Measurements from ENCODE around the gene NECTIN1.
"Not testable (repeated sequence)": the region's sequence is repeated elsewhere in the genome, so short reads cannot be mapped to it uniquely, and the experiment has no call there.

The NECTIN1 gene

GRCh38 chr11:119608781-119609180, 120.2 kb downstream of the NECTIN1 start:
- H3K4me3 ChIP-seq (ENCODE audit: low read length) = no peak overlapping the region
- TF ChIP-seq, protein P1, sequence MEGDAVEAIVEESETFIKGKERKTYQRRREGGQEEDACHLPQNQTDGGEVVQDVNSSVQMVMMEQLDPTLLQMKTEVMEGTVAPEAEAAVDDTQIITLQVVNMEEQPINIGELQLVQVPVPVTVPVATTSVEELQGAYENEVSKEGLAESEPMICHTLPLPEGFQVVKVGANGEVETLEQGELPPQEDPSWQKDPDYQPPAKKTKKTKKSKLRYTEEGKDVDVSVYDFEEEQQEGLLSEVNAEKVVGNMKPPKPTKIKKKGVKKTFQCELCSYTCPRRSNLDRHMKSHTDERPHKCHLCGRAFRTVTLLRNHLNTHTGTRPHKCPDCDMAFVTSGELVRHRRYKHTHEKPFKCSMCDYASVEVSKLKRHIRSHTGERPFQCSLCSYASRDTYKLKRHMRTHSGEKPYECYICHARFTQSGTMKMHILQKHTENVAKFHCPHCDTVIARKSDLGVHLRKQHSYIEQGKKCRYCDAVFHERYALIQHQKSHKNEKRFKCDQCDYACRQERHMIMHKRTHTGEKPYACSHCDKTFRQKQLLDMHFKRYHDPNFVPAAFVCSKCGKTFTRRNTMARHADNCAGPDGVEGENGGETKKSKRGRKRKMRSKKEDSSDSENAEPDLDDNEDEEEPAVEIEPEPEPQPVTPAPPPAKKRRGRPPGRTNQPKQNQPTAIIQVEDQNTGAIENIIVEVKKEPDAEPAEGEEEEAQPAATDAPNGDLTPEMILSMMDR (conservative IDR thresholded peaks at IDR 0.05; ENCODE audit: low read length) = no peak
- no peak for DNase-seq (ENCODE audit: low read depth)

GRCh38 chr11:119608201-119608600, 120.8 kb downstream of the NECTIN1 start:
- TF ChIP-seq, protein P1 (conservative IDR thresholded peaks at IDR 0.05; ENCODE audit: low read length) = no peak
- no peak overlapping the region for H3K4me3 ChIP-seq (ENCODE audit: low read length)
- DNase-seq (ENCODE audit: low read depth) = no peak

DNA sequence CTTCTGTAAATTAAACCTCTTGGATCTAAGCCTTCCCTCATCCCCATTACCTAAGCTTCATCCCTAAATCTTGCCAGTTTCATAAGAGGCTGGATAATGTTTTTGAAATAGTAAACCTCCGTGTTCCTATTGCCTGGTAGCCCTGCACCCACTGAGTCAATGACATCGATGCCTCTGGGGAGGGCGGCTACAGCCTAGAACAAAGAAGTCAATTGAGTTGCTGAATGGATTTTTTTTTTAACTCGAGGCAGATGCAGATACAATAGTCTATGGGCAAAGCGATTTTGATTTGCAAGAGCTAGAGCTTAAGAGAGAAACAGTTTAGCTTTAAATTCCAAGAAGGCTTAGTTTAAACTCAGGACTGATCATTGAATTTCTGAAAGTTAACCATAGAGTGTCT, 121.3 kb downstream of the NECTIN1 start:
- TF ChIP-seq, protein P1 (conservative IDR thresholded peaks at IDR 0.05; ENCODE audit: low read length) = no peak
- no peak for DNase-seq (ENCODE audit: low read depth)
- H3K4me3 ChIP-seq (ENCODE audit: low read length) = no peak overlapping the region

- TF ChIP-seq, protein P1 (conservative IDR thresholded peaks at IDR 0.05; ENCODE audit: low read length) = no peak
- no peak for DNase-seq (ENCODE audit: low read depth)
- H3K4me3 ChIP-seq (ENCODE audit: low read length) = no peak overlapping the region
Observed at GRCh38 chr11:119605137-119605665, 123.8 kb downstream of the NECTIN1 start.

- no peak for DNase-seq (ENCODE audit: low read depth)
- no peak overlapping the region for H3K4me3 ChIP-seq (ENCODE audit: low read length)
- TF ChIP-seq, protein P1 (conservative IDR thresholded peaks at IDR 0.05; ENCODE audit: low read length) = no peak
Observed at GRCh38 chr11:119602745-119603373, 126.1 kb downstream of the NECTIN1 start.

DNA sequence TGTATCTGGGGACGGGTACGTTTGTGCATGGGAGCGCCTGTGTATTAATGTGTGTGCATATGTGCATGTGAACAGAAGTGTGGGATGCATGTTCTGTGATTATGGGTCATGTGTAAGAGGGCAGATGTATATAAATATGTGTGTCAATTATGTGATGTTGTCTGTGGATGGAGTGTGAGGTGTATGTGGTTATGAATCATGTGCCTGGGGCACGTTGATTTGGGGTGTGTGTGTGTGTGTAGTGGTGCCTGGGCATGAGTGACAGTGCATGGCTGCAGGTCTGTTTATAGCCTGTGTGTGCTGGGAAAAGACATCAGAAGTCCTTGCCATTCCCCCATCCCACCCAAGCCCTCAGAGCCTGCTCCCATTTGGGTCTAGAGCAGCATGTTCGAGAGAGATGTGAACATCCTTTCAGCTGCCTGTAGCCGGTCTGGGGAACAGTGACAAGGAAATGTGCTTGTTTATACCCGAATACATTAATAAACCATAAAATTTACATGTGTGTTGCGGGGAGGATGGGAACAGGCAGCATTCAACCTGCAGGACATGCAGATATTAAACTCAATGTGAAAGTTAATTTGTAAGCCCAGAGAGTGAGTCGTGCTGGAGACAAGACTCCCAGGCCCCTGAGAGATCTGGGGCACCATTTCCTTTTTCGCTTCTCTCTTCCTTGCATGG, 129.0 kb downstream of the NECTIN1 start:
- DNase-seq (ENCODE audit: low read depth) = no peak

GRCh38 chr11:119595941-119596340, 133.1 kb downstream of the NECTIN1 start:
- H3K4me3 ChIP-seq (ENCODE audit: low read length); DNase-seq (ENCODE audit: low read depth): not testable (repeated sequence)

More for the DNA sequence above, 129.0 kb downstream of the NECTIN1 start:
- TF ChIP-seq, protein P1 (conservative IDR thresholded peaks at IDR 0.05; ENCODE audit: low read length) = no peak
- H3K4me3 ChIP-seq (ENCODE audit: low read length) = no peak overlapping the region

Measured in AG10803 (cell line).